Ishikawa (cell line): Measurements from ENCODE around the gene SLC27A4.

Experiments
- CEBPB ChIP-seq: IDR thresholded peaks from 2 replicates; pipeline ENCODE4 v1.6.1; 2012
- EP300 ChIP-seq: IDR thresholded peaks from 2 replicates; pipeline ENCODE4 v1.6.1; 2012; ENCODE audit warnings: borderline replicate concordance
- RAD21 ChIP-seq: IDR thresholded peaks from 2 replicates; pipeline ENCODE4 v1.6.1; 2012; ENCODE audit warnings: low read depth
- YY1 ChIP-seq: IDR thresholded peaks from 2 replicates; pipeline ENCODE4 v1.6.1; 2012; ENCODE audit warnings: low read depth
- TF ChIP-seq, protein P1 (sequence below): IDR thresholded peaks from 2 replicates; pipeline ENCODE4 v1.6.1; 2012
- TF ChIP-seq, protein P2 (sequence below): IDR thresholded peaks from 2 replicates; pipeline ENCODE4 v1.6.1; 2012; ENCODE audit warnings: low read depth, mild to moderate bottlenecking

DNA sequence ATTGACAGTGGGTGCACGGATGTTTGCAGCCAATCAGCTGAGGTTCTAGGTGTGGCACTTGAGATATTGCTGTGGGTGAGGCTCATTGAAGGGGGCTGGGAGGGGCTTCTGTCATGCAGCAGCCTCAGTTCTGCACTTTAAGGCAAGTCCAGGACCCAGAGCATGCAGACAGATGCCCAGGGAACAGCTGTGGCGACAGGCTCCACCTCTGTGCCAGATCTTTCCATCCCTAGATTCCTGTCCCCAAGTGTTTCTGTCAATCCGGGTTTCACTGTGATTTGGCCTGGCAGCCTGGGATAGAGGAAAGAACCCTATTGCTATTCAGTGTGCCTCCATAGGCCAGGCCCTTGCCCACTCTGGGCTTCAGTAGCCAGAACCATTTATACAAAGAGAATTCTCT lies 59.5 kb downstream of the SLC27A4 start:
- TF ChIP-seq, protein P1, sequence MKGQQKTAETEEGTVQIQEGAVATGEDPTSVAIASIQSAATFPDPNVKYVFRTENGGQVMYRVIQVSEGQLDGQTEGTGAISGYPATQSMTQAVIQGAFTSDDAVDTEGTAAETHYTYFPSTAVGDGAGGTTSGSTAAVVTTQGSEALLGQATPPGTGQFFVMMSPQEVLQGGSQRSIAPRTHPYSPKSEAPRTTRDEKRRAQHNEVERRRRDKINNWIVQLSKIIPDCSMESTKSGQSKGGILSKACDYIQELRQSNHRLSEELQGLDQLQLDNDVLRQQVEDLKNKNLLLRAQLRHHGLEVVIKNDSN, result no peak
- TF ChIP-seq, protein P2, sequence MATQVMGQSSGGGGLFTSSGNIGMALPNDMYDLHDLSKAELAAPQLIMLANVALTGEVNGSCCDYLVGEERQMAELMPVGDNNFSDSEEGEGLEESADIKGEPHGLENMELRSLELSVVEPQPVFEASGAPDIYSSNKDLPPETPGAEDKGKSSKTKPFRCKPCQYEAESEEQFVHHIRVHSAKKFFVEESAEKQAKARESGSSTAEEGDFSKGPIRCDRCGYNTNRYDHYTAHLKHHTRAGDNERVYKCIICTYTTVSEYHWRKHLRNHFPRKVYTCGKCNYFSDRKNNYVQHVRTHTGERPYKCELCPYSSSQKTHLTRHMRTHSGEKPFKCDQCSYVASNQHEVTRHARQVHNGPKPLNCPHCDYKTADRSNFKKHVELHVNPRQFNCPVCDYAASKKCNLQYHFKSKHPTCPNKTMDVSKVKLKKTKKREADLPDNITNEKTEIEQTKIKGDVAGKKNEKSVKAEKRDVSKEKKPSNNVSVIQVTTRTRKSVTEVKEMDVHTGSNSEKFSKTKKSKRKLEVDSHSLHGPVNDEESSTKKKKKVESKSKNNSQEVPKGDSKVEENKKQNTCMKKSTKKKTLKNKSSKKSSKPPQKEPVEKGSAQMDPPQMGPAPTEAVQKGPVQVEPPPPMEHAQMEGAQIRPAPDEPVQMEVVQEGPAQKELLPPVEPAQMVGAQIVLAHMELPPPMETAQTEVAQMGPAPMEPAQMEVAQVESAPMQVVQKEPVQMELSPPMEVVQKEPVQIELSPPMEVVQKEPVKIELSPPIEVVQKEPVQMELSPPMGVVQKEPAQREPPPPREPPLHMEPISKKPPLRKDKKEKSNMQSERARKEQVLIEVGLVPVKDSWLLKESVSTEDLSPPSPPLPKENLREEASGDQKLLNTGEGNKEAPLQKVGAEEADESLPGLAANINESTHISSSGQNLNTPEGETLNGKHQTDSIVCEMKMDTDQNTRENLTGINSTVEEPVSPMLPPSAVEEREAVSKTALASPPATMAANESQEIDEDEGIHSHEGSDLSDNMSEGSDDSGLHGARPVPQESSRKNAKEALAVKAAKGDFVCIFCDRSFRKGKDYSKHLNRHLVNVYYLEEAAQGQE, result no peak
- TF ChIP-seq EP300, result no peak
- TF ChIP-seq CEBPB, result no peak
- no peak for TF ChIP-seq YY1
- no peak for TF ChIP-seq RAD21
